GM13976 (cell line): ENCODE measurements around the gene ZNF598.

Source experiments
- DNase-seq: peaks from one replicate; pipeline ENCODE4 v3.0.0; 2012; ENCODE audit warnings: low spot score
- in situ Hi-C: fragments of 300-500 bp; cut with MboI; formaldehyde crosslinking; loops from one replicate; pipeline ENCODE4 v1.12.0; 2022; ENCODE audit warnings: low sequenced_read_pairs, mixed read lengths, inconsistent platforms; ENCODE audit not compliant: unreplicated experiment
- TF ChIP-seq, protein P1 (sequence below): IDR thresholded peaks from 2 replicates; pipeline ENCODE4 v1.5.1; 2012; ENCODE audit warnings: borderline replicate concordance, mild to moderate bottlenecking; ENCODE audit not compliant: insufficient read depth; ENCODE audit errors: extremely low read depth, missing control alignments, control extremely low read depth

ZNF598 gene

DNA sequence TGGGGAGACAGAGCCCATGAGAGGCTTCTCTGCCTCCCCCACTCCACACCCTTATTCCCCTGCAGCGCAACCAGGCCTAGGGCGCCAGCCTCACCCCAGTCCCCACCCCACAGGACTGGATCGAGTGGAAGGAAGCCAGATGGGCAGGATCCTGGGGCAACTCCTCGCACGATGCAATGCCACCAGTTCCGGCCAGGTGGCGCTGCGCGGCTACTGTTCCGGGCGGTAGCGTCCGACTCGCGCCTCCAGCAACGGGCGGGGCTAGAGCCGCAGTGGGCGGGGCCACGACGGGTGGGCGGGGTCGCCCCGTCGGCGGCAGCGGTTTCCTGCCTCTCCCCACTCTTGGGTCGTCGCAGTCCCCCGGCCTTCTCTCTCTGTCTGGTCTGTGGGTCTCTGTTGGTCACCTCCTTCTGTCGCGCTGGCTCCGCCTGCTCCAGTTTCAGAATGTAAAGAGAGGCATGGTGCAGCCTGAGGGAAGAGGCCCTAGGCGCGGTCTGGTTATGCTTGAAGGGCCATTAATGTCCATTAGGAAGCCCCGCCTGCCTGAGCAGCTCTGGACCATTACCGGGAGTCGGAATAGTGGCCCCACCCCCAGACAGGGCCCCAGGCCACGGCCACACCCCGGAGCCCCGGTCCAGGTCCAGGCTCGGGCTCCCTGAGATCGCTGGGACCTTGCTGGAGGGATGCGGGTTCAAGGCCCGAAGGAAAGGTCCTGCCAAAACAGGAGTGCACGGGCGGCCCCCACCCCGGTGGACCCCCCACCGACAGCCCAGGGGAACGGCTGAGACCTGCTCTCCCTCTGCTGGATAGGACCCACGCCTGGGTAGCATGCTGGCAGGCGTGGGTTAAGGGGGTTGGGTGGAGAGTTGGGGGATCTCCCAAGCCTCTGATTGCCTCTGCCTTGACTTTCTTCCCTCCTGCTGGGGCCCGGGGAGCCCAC, 13.7 kb upstream of the ZNF598 start:
- DNase-seq: peak; percentile 99
- TF ChIP-seq, protein P1, sequence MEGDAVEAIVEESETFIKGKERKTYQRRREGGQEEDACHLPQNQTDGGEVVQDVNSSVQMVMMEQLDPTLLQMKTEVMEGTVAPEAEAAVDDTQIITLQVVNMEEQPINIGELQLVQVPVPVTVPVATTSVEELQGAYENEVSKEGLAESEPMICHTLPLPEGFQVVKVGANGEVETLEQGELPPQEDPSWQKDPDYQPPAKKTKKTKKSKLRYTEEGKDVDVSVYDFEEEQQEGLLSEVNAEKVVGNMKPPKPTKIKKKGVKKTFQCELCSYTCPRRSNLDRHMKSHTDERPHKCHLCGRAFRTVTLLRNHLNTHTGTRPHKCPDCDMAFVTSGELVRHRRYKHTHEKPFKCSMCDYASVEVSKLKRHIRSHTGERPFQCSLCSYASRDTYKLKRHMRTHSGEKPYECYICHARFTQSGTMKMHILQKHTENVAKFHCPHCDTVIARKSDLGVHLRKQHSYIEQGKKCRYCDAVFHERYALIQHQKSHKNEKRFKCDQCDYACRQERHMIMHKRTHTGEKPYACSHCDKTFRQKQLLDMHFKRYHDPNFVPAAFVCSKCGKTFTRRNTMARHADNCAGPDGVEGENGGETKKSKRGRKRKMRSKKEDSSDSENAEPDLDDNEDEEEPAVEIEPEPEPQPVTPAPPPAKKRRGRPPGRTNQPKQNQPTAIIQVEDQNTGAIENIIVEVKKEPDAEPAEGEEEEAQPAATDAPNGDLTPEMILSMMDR: peak; percentile 95
- in situ Hi-C loops: loop anchor here (25.0 kb wide), 1 partner anchor 464 kb away; the partner anchor contains the start of gene TBC1D24

DNA sequence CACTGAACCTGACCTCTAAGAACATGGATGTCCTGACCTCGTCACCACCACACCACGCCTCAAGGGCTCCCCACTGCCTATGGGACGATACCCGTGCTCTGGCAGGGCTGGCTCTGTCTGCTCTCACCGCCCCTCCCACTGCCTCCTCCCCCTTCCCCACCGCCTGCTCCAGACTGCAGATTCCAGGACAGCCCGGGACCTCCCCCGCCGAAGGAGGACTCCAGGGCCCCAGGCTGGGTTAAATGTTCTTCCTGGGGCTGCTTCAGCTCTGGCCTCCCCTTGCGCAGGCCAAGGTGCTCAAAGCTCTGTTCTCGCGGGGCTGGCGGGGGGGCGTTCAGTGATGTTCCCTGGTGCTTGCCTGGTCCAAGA, 13.1 kb upstream of the ZNF598 start:
- in situ Hi-C loops: loop anchor here (25.0 kb wide), 1 partner anchor 465 kb away; the partner anchor contains the start of gene TBC1D24
- DNase-seq: peak; percentile 60
- TF ChIP-seq, protein P1: no peak

DNA sequence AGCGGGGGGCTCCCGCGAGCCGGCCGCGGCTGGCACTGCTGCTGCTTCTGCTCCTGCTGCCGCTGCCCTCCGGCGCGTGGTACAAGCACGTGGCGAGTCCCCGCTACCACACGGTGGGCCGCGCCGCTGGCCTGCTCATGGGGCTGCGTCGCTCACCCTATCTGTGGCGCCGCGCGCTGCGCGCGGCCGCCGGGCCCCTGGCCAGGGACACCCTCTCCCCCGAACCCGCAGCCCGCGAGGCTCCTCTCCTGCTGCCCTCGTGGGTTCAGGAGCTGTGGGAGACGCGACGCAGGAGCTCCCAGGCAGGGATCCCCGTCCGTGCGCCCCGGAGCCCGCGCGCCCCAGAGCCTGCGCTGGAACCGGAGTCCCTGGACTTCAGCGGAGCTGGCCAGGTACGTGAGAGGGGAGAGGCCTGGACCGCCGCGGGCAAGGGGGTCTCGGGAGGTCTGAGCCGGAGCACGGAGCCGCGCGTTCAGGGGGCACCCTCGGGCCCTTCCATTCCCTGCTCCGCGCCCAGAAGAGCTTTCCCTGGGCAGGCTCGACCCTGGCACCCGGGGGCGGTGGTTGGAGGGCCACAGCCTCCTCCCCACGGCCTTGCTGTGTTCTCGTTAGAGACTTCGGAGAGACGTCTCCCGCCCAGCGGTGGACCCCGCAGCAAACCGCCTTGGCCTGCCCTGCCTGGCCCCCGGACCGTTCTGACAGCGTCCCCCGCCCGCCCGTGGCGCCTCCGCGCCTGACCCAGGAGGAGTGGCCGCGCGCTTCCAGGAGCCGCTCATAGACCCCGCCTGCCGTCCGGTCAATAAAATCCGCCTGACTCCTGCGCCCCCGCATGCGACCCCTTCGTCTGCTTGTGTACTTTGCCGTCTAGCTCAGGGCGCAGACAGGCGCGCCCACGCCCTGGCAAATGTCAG, 10.6 kb upstream of the ZNF598 start:
- DNase-seq: no peak
- TF ChIP-seq, protein P1: no peak
- in situ Hi-C loops: loop anchor here (25.0 kb wide), 1 partner anchor 467 kb away; the partner anchor contains the start of gene TBC1D24

DNA sequence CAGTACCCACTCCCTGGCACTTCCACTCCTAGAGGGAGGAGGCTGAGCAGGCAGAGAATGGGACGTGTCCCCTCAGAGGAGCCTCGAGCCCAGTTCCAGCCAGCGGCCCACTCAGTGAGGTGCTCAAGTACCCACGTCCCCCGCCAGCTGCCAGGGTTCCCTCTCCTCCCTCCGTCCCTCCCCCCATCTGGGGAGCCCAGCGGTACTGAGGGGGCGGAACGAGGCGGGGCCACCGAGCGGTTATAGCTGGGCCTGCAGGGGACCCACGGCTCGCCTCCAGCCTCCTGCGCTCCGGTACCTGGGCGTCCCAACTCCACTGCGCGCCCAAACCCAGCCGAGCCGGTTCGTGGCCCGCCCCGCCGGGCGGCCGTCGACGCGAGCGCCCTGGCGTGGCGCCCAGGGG, 9.9 kb upstream of the ZNF598 start, which contains the start of gene NPW:
NPW (plus strand) TSS at position 268 of the 403 bp plus-strand sequence.
- in situ Hi-C loops: loop anchor here (25.0 kb wide), 1 partner anchor 468 kb away; the partner anchor contains the start of gene TBC1D24
- TF ChIP-seq, protein P1: no peak

DNA sequence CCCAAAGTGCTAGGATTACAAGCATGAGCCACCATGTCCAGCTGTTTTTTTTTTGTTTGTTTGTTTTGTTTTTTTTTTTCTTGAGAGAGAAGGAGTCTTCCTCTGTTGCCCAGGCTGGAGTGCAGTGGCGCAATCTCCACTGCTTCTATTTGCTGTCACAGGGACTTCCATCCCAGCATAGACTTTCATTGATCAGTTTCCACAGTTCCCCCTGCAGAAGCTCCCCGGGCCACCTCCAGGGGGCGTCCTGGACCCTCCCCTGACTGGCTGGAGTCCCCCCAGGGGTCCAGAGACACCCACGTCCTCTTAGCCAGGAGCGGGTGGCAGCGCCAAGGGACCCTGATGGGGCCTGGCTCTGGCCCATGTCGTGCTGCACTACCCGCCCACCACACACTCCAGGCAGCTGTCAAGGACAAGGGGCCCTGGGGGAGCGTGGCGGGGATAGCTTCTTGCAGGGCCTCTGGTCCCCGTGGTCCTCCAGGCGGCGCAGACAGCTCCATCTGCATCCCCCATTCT, 6.8 kb upstream of the ZNF598 start:
- no peak for DNase-seq
- in situ Hi-C loops: loop anchor here (25.0 kb wide), 1 partner anchor 471 kb away; the partner anchor contains the start of gene TBC1D24
- TF ChIP-seq, protein P1: peak; percentile 18

More for the DNA sequence above, 9.9 kb upstream of the ZNF598 start, which contains the start of gene NPW:
- no peak for DNase-seq

DNA sequence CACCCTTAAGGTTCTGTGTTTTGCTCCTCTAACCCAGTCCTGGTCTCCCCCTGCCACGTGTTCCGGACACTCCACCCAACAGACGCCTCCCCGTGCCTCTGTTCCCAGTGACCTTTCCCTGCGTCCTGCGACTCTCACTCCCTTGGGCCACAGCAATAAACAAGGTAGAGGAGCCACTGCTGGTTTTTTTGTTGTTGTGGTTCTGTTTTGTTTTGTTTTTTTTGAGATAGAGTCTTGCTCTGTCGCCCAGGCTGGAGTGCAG, 6.3 kb upstream of the ZNF598 start:
- TF ChIP-seq, protein P1: no peak
- no peak for DNase-seq
- in situ Hi-C loops: loop anchor here (25.0 kb wide), 1 partner anchor 471 kb away; the partner anchor contains the start of gene TBC1D24
